SK-N-SH treated with all-trans-retinoic acid at 6 μM for 48 hours (cell line): ENCODE data around the gene COMMD4.
A peak's percentile ranks its signal among the peaks of the same experiment; 100 is the strongest.
"Not testable (repeated sequence)": the region's sequence is repeated elsewhere in the genome, so short reads cannot be mapped to it uniquely, and the experiment has no call there.

Experiments used
- ATAC-seq: fragments of 200-7000 bp; cut with Tn5 transposase; 3 replicates; pipeline ENCODE4 v1.9.1; 2020; ENCODE audit warnings: mild to moderate bottlenecking, moderate library complexity
- ARNTL ChIP-seq: fragments of 450-650 bp; formaldehyde crosslinking; IDR thresholded peaks from 2 replicates; pipeline ENCODE4 v1.5.0; 2020; ENCODE audit warnings: low read depth, mild to moderate bottlenecking, moderate library complexity, borderline replicate concordance
- BACH2 ChIP-seq: fragments of 250-450 bp; sonication (Bioruptor Pico); IDR thresholded peaks from 2 replicates; pipeline ENCODE4 v1.9.0; 2021; ENCODE audit warnings: mild to moderate bottlenecking, borderline replicate concordance
- CSDC2 ChIP-seq: fragments of 250-450 bp; sonication (Bioruptor Pico); IDR thresholded peaks from 2 replicates; pipeline ENCODE4 v1.5.0; 2020; ENCODE audit warnings: mild to moderate bottlenecking, moderate library complexity
- CSRNP3 ChIP-seq: fragments of 250-450 bp; sonication (Bioruptor Pico); IDR thresholded peaks from 2 replicates; pipeline ENCODE4 v1.5.1; 2021; ENCODE audit warnings: mild to moderate bottlenecking, moderate library complexity
- ESRRG ChIP-seq: fragments of 250-450 bp; sonication (Bioruptor Pico); IDR thresholded peaks from 2 replicates; pipeline ENCODE4 v1.6.1; 2021; ENCODE audit warnings: mild to moderate bottlenecking
- GLIS3 ChIP-seq: fragments of 250-450 bp; sonication (Bioruptor Pico); IDR thresholded peaks from 2 replicates; pipeline ENCODE4 v1.5.0; 2020; ENCODE audit warnings: mild to moderate bottlenecking, moderate library complexity
- ISL1 ChIP-seq: fragments of 250-450 bp; sonication (Bioruptor Pico); IDR thresholded peaks from 2 replicates; pipeline ENCODE4 v2.1.2; 2022; ENCODE audit warnings: mild to moderate bottlenecking, moderate library complexity
- PATZ1 ChIP-seq: fragments of 250-450 bp; sonication (Bioruptor Pico); IDR thresholded peaks from 2 replicates; pipeline ENCODE4 v1.8.0; 2020; ENCODE audit warnings: mild to moderate bottlenecking, moderate library complexity, borderline replicate concordance
- POU6F1 ChIP-seq: fragments of 250-450 bp; sonication (Bioruptor Pico); IDR thresholded peaks from 2 replicates; pipeline ENCODE4 v1.8.0; 2021; ENCODE audit warnings: low read depth, mild to moderate bottlenecking, moderate library complexity, borderline replicate concordance
- PPARA ChIP-seq: fragments of 250-450 bp; sonication (Bioruptor Pico); IDR thresholded peaks from 2 replicates; pipeline ENCODE4 v1.5.0; 2020; ENCODE audit warnings: mild to moderate bottlenecking, borderline replicate concordance
- RARB ChIP-seq: fragments of 250-450 bp; sonication (Bioruptor Pico); IDR thresholded peaks from 2 replicates; pipeline ENCODE4 v1.8.0; 2021; ENCODE audit warnings: mild to moderate bottlenecking, moderate library complexity
- SNAI2 ChIP-seq: fragments of 250-450 bp; sonication (Bioruptor Pico); IDR thresholded peaks from 2 replicates; pipeline ENCODE4 v1.5.0; 2020; ENCODE audit warnings: mild to moderate bottlenecking, moderate library complexity
- TCF4 ChIP-seq: fragments of 250-450 bp; sonication (Bioruptor Pico); IDR thresholded peaks from 2 replicates; pipeline ENCODE4 v1.8.0; 2021; ENCODE audit warnings: mild to moderate bottlenecking, moderate library complexity, borderline replicate concordance
- TOX ChIP-seq: fragments of 250-450 bp; sonication (Bioruptor Pico); IDR thresholded peaks from 2 replicates; pipeline ENCODE4 v1.8.0; 2021; ENCODE audit warnings: mild to moderate bottlenecking, moderate library complexity, borderline replicate concordance
- ZFP3 ChIP-seq: fragments of 250-450 bp; sonication (Bioruptor Pico); IDR thresholded peaks from 2 replicates; pipeline ENCODE4 v1.5.0; 2020; ENCODE audit warnings: mild to moderate bottlenecking, moderate library complexity
- ZFP30 ChIP-seq: fragments of 450-650 bp; formaldehyde crosslinking; IDR thresholded peaks from 2 replicates; pipeline ENCODE4 v1.5.0; 2022; ENCODE audit warnings: mild to moderate bottlenecking, moderate library complexity
- ZNF8 ChIP-seq: fragments of 450-650 bp; formaldehyde crosslinking; IDR thresholded peaks from 2 replicates; pipeline ENCODE4 v1.5.0; 2020; ENCODE audit warnings: mild to moderate bottlenecking, moderate library complexity

COMMD4 gene

GRCh38 chr15:75338661-75339240, 2.9 kb downstream of the COMMD4 start (continued):
- TF ChIP-seq ZFP3 (CRISPR knock-in tag) (no peak), SNAI2 (no peak), ZNF8 (CRISPR knock-in tag) (no peak), ZFP30 (CRISPR knock-in tag) (no peak)

GRCh38 chr15:75339531-75340240, 3.8 kb downstream of the COMMD4 start:
- ATAC-seq: no peak
- TF ChIP-seq ARNTL (CRISPR knock-in tag): no peak
- TF ChIP-seq POU6F1 (CRISPR knock-in tag): no peak
- TF ChIP-seq TOX (CRISPR knock-in tag): no peak

GRCh38 chr15:75342221-75342620, 6.4 kb downstream of the COMMD4 start:
- no peak for TF ChIP-seq BACH2 (CRISPR knock-in tag)
- no peak for TF ChIP-seq CSRNP3 (CRISPR knock-in tag)
- no peak for TF ChIP-seq SNAI2
- ATAC-seq: no peak

GRCh38 chr15:75343953-75344352, 8.1 kb downstream of the COMMD4 start:
- ATAC-seq: not testable (repeated sequence)

- no peak for TF ChIP-seq BACH2 (CRISPR knock-in tag)
- no peak for TF ChIP-seq SNAI2
- no peak for TF ChIP-seq ZNF8 (CRISPR knock-in tag)
- TF ChIP-seq POU6F1 (CRISPR knock-in tag): no peak
- TF ChIP-seq TOX (CRISPR knock-in tag): no peak
- TF ChIP-seq GLIS3 (CRISPR knock-in tag): no peak
- TF ChIP-seq RARB: no peak
- ATAC-seq: no peak
Observed at GRCh38 chr15:75346796-75347221, 10.9 kb downstream of the COMMD4 start, which contains the start of gene NEIL1. Gene NEIL1, plus strand, starts transcription at chr15:75347039. Its CDS starts 1,867 bp downstream, at chr15:75348906.

GRCh38 chr15:75347222-75348033, 11.6 kb downstream of the COMMD4 start:
- TF ChIP-seq GLIS3 (CRISPR knock-in tag): no peak
- TF ChIP-seq POU6F1 (CRISPR knock-in tag): no peak
- TF ChIP-seq ZFP30 (CRISPR knock-in tag): no peak
- no peak for TF ChIP-seq CSDC2 (CRISPR knock-in tag)
- no peak for TF ChIP-seq PATZ1
- TF ChIP-seq ARNTL (CRISPR knock-in tag): no peak
- no peak for TF ChIP-seq ISL1 (CRISPR knock-in tag)
- TF ChIP-seq ESRRG: no peak
- no peak for TF ChIP-seq PPARA (CRISPR knock-in tag)
- TF ChIP-seq TCF4 (CRISPR knock-in tag): no peak
- TF ChIP-seq, all 23 proteins: peak for 0
- ATAC-seq: peak; percentile 74
